ENCODE results near the gene ERBB4. TPM values are rescaled to one million over a fixed set of nuclear protein-coding genes. Genes with fewer than 3 reads are reported as not detected.

ERBB4 gene
- total and polyA plus RNA-seq, 2 of the 8 experiments (the other 6 are each of a cell fraction or from before 2014, with no cell fraction given): 0.34 to 1.3 TPM

GRCh38 chr2:212402316-212402715 is 136.3 kb downstream of the ERBB4 start:
- POLR2A ChIA-PET (ENCODE audit: partially characterized antibody): no interaction called here
- H2BK120ac ChIP-seq (replicated peaks; ENCODE audit: low read depth, low read length): no peak overlapping the region
- FAIRE-seq: no peak
- TF ChIP-seq CHD2 (IDR thresholded peaks at IDR 0.05; ENCODE audit: low read length) (no peak), KDM4A (IDR thresholded peaks at IDR 0.05; ENCODE audit: low read depth, low read length, severe bottlenecking) (no peak), NRF1 (IDR thresholded peaks at IDR 0.05; ENCODE audit: low read depth, low read length) (no peak), HDAC6 (IDR thresholded peaks at IDR 0.05; ENCODE audit: low read depth, low read length) (no peak), EP300 (IDR thresholded peaks at IDR 0.05; ENCODE audit: borderline replicate concordance in 1 of 2, low read depth in 2 of 2, low read length in 2 of 2) (no peak), CBX8 (IDR thresholded peaks at IDR 0.05; ENCODE audit: borderline replicate concordance, low read depth, low read length) (no peak), RNF2 (IDR thresholded peaks at IDR 0.05; ENCODE audit: borderline replicate concordance, low read depth, low read length, missing control alignments, poor library complexity, severe bottlenecking) (no peak), TEAD4 (IDR thresholded peaks at IDR 0.05; ENCODE audit: low read depth, low read length) (no peak), TAF7 (optimal IDR thresholded peaks at IDR 0.05; ENCODE audit: borderline replicate concordance, low read depth, low read length) (no peak), CEBPB (IDR thresholded peaks at IDR 0.05; ENCODE audit: low read depth, low read length) (no peak), ATF2 (IDR thresholded peaks at IDR 0.05; ENCODE audit: low read length) (no peak), SIRT6 (IDR thresholded peaks at IDR 0.05; ENCODE audit: low read length) (no peak), CREB1 (IDR thresholded peaks at IDR 0.05) (no peak), SP2 (IDR thresholded peaks at IDR 0.05; ENCODE audit: low read length) (no peak)

More at GRCh38 chr2:212402316-212402715, 136.3 kb downstream of the ERBB4 start:
- Histone ChIP-seq H3K27ac (ENCODE audit: low read depth, low read length) (no peak overlapping the region), H3K79me2 (ENCODE audit: control insufficient read depth in 1 of 2, insufficient read depth in 2 of 2, low read length in 2 of 2) (no peaks in the 10 kb centered on the region), H3K9ac (replicated peaks in 1 of 4; ENCODE audit: extremely low read depth in 1 of 4, low read depth in 3 of 4, low read length in 3 of 4) (no peak overlapping the region), H3K18ac (ENCODE audit: extremely low read depth, low read length) (no peak overlapping the region), H3K36me3 (ENCODE audit: control insufficient read depth in 2 of 4, insufficient read depth in 4 of 4, low read length in 3 of 4) (no peaks in the 10 kb centered on the region), H2BK5ac (ENCODE audit: low read depth, low read length) (no peak overlapping the region), H3K4me1 (replicated peaks in 1 of 4; ENCODE audit: control insufficient read depth in 3 of 4, insufficient read depth in 4 of 4, low read length in 3 of 4) (no peaks in the 10 kb centered on the region; a peak in 1 of 7 replicates), H2AFZ (ENCODE audit: low read length) (no peak overlapping the region), H3K23me2 (ENCODE audit: low read depth, low read length) (no peaks in the 10 kb centered on the region), H3K9me3 (ENCODE audit: insufficient read depth in 2 of 2, low read depth in 1 of 2, low read length in 1 of 2) (no peaks in the 10 kb centered on the region), H3K79me1 (ENCODE audit: low read depth, low read length) (no peaks in the 10 kb centered on the region), H2BK20ac (ENCODE audit: low read length) (no peak overlapping the region), H2BK15ac (ENCODE audit: low read length) (no peak overlapping the region), H4K8ac (ENCODE audit: extremely low read depth, insufficient read depth, low read length) (no peak overlapping the region), H3K27me3 (replicated peaks in 1 of 4; ENCODE audit: control insufficient read depth in 3 of 4, extremely low read depth in 1 of 4, insufficient read depth in 3 of 4, low read length in 3 of 4) (no peaks in the 10 kb centered on the region), H3K56ac (replicated peaks; ENCODE audit: insufficient read length, low read depth, low read length) (no peak overlapping the region), H2AK5ac (ENCODE audit: low read depth, low read length) (no peak overlapping the region), H3K4ac (replicated peaks; ENCODE audit: insufficient read length, low read depth, low read length) (no peak overlapping the region), H2BK12ac (ENCODE audit: low read depth, low read length) (no peak overlapping the region), H3K23ac (ENCODE audit: insufficient read length) (no peak overlapping the region), H4K91ac (replicated peaks; ENCODE audit: insufficient read length, low read length) (no peak overlapping the region), H3K4me2 (ENCODE audit: insufficient read depth in 1 of 2, low read depth in 2 of 2, low read length in 2 of 2) (no peak overlapping the region), H3K14ac (ENCODE audit: insufficient read length) (no peak overlapping the region), H3K4me3 (ENCODE audit: extremely low read depth in 1 of 4, insufficient read depth in 2 of 4, low read depth in 3 of 4, low read length in 4 of 4) (no peak overlapping the region), H4K5ac (ENCODE audit: insufficient read length, low read depth, low read length) (no peak overlapping the region), H4K20me1 (replicated peaks in 1 of 2; ENCODE audit: control insufficient read depth in 1 of 2, insufficient read depth in 2 of 2, low read length in 2 of 2) (no peaks in the 10 kb centered on the region)
- 86% methylated on average over 4 of the region's 4 CpGs; no CpG with 5 or more reads in 1 of the 2 experiments for WGBS, 2 experiments (ENCODE audit: extremely low coverage in 1 of 2, insufficient coverage in 1 of 2, insufficient read length in 1 of 2, insufficient replicate concordance in 2 of 2, low coverage in 1 of 2, low lambda C conversion rate in 2 of 2, missing lambda C conversion rate in 1 of 2)
- DNase-seq (ENCODE audit: low read depth in 1 of 2, low spot score in 2 of 2): no peak
- CTCF ChIA-PET (ENCODE audit: partially characterized antibody): no interaction called here
